ENCODE results near the gene FLNB. TPM values are rescaled to one million over a fixed set of nuclear protein-coding genes. Genes with fewer than 3 reads are reported as not detected.

Gene FLNB
- total RNA-seq, 1 experiment from 2014 or later = 83.4 TPM

DNA sequence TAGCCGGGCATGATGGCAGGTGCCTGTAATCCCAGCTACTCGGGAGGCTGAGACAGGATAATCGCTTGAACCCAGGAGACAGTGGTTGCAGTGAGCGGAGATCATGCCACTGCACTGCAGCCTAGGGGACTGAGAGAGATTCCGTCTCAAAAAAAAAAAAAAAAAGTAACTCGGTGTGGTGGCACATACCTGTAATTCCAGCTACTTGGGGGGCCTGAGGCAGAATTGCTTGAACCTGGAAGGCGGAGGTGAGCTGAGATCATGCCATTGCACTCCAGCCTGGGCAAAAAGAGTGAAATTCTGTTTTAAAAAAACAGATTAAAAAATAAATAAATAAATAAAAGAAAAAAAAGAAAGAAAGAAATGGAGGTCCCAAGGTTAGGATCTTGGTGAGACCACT, 6.2 kb upstream of the FLNB start:
- no peak overlapping the region for H3K4me3 Mint-ChIP-seq
- Histone ChIP-seq H3K9ac (ENCODE audit: extremely low read depth, insufficient read length, low read length) (no peak overlapping the region), H2BK20ac (ENCODE audit: low read depth, low read length, poor library complexity, severe bottlenecking) (no peak overlapping the region), H2AFZ (ENCODE audit: low read length) (no peak overlapping the region), H2BK15ac (ENCODE audit: low read depth, low read length) (no peak overlapping the region), H3K9me3 (ENCODE audit: control insufficient read depth, low read depth, low read length) (no peaks in the 10 kb centered on the region), H4K20me1 (ENCODE audit: control insufficient read depth, insufficient read depth, insufficient read length) (no peaks in the 10 kb centered on the region), H3K79me1 (ENCODE audit: insufficient read depth, low read depth, low read length, poor library complexity, severe bottlenecking) (no peaks in the 10 kb centered on the region), H3K4me1 (ENCODE audit: insufficient read depth, low read length) (no peaks in the 10 kb centered on the region; the same call in 1 of the 2 replicates), H3K18ac (ENCODE audit: insufficient read length, low read depth, low read length) (no peak overlapping the region), H3K27ac (ENCODE audit: insufficient read length, low read depth, low read length) (no peak overlapping the region), H3T11ph (ENCODE audit: low read length) (no peak overlapping the region), H2AK5ac (ENCODE audit: insufficient read length, low read length) (no peak overlapping the region), H4K8ac (replicated peaks; ENCODE audit: insufficient read length, low read depth, low read length) (no peak overlapping the region), H3K56ac (ENCODE audit: insufficient read length, low read depth, low read length) (no peak overlapping the region), H2BK120ac (ENCODE audit: low read depth, low read length, poor library complexity, severe bottlenecking) (no peak overlapping the region), H3K4ac (ENCODE audit: low read depth, low read length) (no peak overlapping the region), H3K23me2 (ENCODE audit: insufficient read length, low read depth, low read length, poor library complexity, severe bottlenecking) (no peaks in the 10 kb centered on the region), H3K14ac (ENCODE audit: insufficient read depth, low read length) (no peak overlapping the region), H4K91ac (ENCODE audit: insufficient read length, low read depth, low read length) (no peak overlapping the region), H2BK5ac (ENCODE audit: insufficient read length, low read length) (no peak overlapping the region), H3K27me3 (ENCODE audit: insufficient read depth, low read length) (no peaks in the 10 kb centered on the region), H3K23ac (ENCODE audit: insufficient read length, low read depth, low read length) (no peak overlapping the region), H4K5ac (ENCODE audit: insufficient read length, low read depth, low read length) (no peak overlapping the region), H3K79me2 (ENCODE audit: insufficient read depth, low read length) (no peaks in the 10 kb centered on the region), H2BK12ac (ENCODE audit: insufficient read length, low read depth, low read length) (no peak overlapping the region), H3K4me2 (ENCODE audit: insufficient read depth, insufficient read length, low read length) (no peak overlapping the region)
- WGBS (ENCODE audit: extremely low coverage, insufficient read length, low lambda C conversion rate) = no CpG with 5 or more reads among the region's 7 CpGs
- no peak overlapping the region for H3K27ac Mint-ChIP-seq
- no peaks in the 10 kb centered on the region; a peak in 1 of 5 replicates for H3K9me3 Mint-ChIP-seq
- TF ChIP-seq, protein P1, sequence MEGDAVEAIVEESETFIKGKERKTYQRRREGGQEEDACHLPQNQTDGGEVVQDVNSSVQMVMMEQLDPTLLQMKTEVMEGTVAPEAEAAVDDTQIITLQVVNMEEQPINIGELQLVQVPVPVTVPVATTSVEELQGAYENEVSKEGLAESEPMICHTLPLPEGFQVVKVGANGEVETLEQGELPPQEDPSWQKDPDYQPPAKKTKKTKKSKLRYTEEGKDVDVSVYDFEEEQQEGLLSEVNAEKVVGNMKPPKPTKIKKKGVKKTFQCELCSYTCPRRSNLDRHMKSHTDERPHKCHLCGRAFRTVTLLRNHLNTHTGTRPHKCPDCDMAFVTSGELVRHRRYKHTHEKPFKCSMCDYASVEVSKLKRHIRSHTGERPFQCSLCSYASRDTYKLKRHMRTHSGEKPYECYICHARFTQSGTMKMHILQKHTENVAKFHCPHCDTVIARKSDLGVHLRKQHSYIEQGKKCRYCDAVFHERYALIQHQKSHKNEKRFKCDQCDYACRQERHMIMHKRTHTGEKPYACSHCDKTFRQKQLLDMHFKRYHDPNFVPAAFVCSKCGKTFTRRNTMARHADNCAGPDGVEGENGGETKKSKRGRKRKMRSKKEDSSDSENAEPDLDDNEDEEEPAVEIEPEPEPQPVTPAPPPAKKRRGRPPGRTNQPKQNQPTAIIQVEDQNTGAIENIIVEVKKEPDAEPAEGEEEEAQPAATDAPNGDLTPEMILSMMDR (conservative IDR thresholded peaks at IDR 0.05) = no peak
- no peaks in the 10 kb centered on the region for H3K36me3 Mint-ChIP-seq (ENCODE audit: insufficient read depth in 1 of 3, low read depth in 3 of 3)
- no peak for DNase-seq
- H3K27me3 Mint-ChIP-seq (ENCODE audit: low read depth) = no peaks in the 10 kb centered on the region
- peaks cover 0 to 3% of the 10 kb centered on the region in 2 experiments; a peak in 1 of 4 replicates for H3K4me1 Mint-ChIP-seq

Measured in H9 (cell line).